ENCODE results near the gene NEK10. TPM values are rescaled to one million over a fixed set of nuclear protein-coding genes. Genes with fewer than 3 reads are reported as not detected.

Gene NEK10
- total RNA-seq, 1 experiment from 2014 or later, result 0.66 TPM

- no peaks in the 10 kb centered on the region for H3K23me2 ChIP-seq (ENCODE audit: insufficient read length, low read depth, low read length, poor library complexity, severe bottlenecking)
- no peak overlapping the region for H3K27ac Mint-ChIP-seq
Observed at GRCh38 chr3:27081566-27081965, 287.6 kb downstream of the NEK10 start.

More at GRCh38 chr3:27081566-27081965, 287.6 kb downstream of the NEK10 start:
- Histone ChIP-seq H3K14ac (ENCODE audit: insufficient read depth, low read length) (no peak overlapping the region), H2BK15ac (ENCODE audit: low read depth, low read length) (no peak overlapping the region), H4K20me1 (ENCODE audit: control insufficient read depth, insufficient read depth, insufficient read length) (no peaks in the 10 kb centered on the region), H2BK20ac (ENCODE audit: low read depth, low read length, poor library complexity, severe bottlenecking) (no peak overlapping the region), H2BK12ac (ENCODE audit: insufficient read length, low read depth, low read length) (no peak overlapping the region), H3K23ac (ENCODE audit: insufficient read length, low read depth, low read length) (no peak overlapping the region), H3K27ac (ENCODE audit: insufficient read length, low read depth, low read length) (no peak overlapping the region), H3K4me2 (ENCODE audit: insufficient read depth, insufficient read length, low read length) (no peak overlapping the region), H3T11ph (ENCODE audit: low read length) (no peak overlapping the region), H2AFZ (ENCODE audit: low read length) (no peak overlapping the region), H2AK5ac (ENCODE audit: insufficient read length, low read length) (no peak overlapping the region), H3K56ac (ENCODE audit: insufficient read length, low read depth, low read length) (no peak overlapping the region), H3K9ac (ENCODE audit: extremely low read depth, insufficient read length, low read length) (no peak overlapping the region), H3K27me3 (ENCODE audit: insufficient read depth, low read length) (no peaks in the 10 kb centered on the region), H2BK5ac (ENCODE audit: insufficient read length, low read length) (no peak overlapping the region), H4K91ac (ENCODE audit: insufficient read length, low read depth, low read length) (no peak overlapping the region), H3K79me2 (ENCODE audit: insufficient read depth, low read length) (no peaks in the 10 kb centered on the region), H4K8ac (replicated peaks; ENCODE audit: insufficient read length, low read depth, low read length) (no peak overlapping the region), H3K79me1 (ENCODE audit: insufficient read depth, low read depth, low read length, poor library complexity, severe bottlenecking) (no peaks in the 10 kb centered on the region), H2BK120ac (ENCODE audit: low read depth, low read length, poor library complexity, severe bottlenecking) (no peak overlapping the region), H3K9me3 (ENCODE audit: control insufficient read depth, low read depth, low read length) (no peaks in the 10 kb centered on the region), H4K5ac (ENCODE audit: insufficient read length, low read depth, low read length) (no peak overlapping the region), H3K18ac (ENCODE audit: insufficient read length, low read depth, low read length) (no peak overlapping the region), H3K4me1 (ENCODE audit: insufficient read depth, low read length) (peaks cover 15% of the 10 kb centered on the region; the same call in 1 of the 2 replicates), H3K4ac (ENCODE audit: low read depth, low read length) (no peak overlapping the region)
- peaks cover 0 to 5% (median 0%) of the 10 kb centered on the region in 3 experiments; a peak in 3 of 7 replicates for H3K36me3 Mint-ChIP-seq (ENCODE audit: insufficient read depth in 1 of 3, low read depth in 3 of 3)
- H3K27me3 Mint-ChIP-seq (ENCODE audit: low read depth), result no peaks in the 10 kb centered on the region; the same call in 1 of the 2 replicates
- no CpG with 5 or more reads among the region's 5 CpGs for WGBS (ENCODE audit: extremely low coverage, insufficient read length, low lambda C conversion rate)
- peaks cover 32 to 35% of the 10 kb centered on the region in 2 experiments for H3K4me1 Mint-ChIP-seq
- no peaks in the 10 kb centered on the region for H3K9me3 Mint-ChIP-seq
- DNase-seq, result no peak
- TF ChIP-seq CTCF (conservative IDR thresholded peaks at IDR 0.05), result no peak
- H3K4me3 Mint-ChIP-seq, result no peak overlapping the region

Measured in H9 (cell line).